GM18526 (cell line): ENCODE results near the gene SPG11.

ENCODE experiments used
- POLR2A ChIP-seq: IDR thresholded peaks from 3 replicates; pipeline ENCODE4 v1.6.1; 2011; ENCODE audit not compliant: insufficient read length; ENCODE audit errors: extremely low read depth

The SPG11 gene

DNA sequence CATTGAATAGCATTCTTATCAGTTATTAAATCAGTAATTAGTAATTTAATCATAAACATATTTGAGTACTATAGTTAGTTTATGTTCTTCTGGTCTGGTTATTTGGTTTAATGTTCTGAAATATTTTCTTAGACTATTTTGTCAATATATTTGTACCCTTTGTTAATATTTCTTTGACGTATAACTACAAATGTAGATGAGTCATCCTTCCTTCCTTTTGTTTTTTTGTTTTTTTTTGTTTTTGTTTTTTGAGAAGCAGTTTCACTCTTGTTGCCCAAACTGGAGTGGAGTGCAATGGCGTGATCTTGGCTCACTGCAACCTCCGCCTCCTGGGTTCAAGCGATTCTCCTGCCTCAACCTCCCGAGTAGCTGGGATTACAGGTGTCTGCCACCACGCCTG, 143.9 kb downstream of the SPG11 start:
- no peak for TF ChIP-seq POLR2A

DNA sequence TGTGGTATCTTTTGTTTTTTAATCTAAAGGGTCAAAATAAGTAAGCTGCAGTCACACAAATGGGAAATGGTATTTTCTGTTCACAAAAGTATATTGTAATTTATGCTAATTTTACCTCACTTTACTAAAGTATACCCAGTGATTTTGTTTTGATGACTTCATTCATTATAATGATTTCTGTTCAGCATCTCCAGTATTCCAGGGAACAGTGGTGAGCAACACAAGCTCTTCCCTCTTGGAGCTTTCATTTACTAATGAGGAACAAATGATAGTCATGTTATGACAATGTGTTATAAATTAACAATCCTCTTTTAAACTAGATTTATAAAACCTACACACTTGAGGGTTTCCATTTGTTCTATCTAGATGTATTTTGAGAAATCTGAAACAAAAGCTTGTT, 147.0 kb downstream of the SPG11 start:
- no peak for TF ChIP-seq POLR2A
